ENCODE results near the gene ACTRT2.

DNA sequence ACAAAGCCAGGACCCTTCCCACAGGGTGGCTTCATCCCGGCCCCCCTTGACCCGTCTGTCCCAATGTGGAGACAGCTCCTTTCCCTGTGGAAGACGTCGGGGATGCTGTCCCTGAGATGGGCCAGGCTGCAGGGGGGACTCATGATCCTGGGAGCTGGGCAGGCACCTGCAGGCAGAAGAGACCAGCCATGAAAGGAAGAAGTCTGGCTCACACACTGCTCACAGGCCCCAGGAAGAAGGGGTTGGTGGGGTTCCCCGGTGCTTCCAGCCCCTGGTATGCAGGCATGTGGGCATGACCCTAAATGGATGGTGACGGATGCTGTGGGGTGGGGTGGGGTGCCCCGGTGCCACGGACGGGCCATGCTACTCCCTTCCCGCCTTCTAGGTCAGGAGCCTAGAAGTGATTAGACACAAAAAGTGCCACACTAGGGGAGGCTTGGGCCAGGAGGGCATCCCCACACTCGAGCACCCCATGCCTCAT lies 8.3 kb downstream of the ACTRT2 start:
- no peak for TF ChIP-seq POLR2A (IDR thresholded peaks at IDR 0.05)
- TF ChIP-seq CTCF (IDR thresholded peaks at IDR 0.05) = no peak
